Bronchial smooth muscle cell (primary cell): Measurements from ENCODE around the gene ABHD16A. TPM values are rescaled to one million over a fixed set of nuclear protein-coding genes. Genes with fewer than 3 reads are reported as not detected.

ENCODE experiments used
- total RNA-seq: library from RNA; depleted of rRNA; stranded (reverse); fragments of >200 nt; gene quantifications from 2 replicates; pipeline ENCODE4 v1.2.1, GENCODE V29; 2014

ABHD16A gene
- total RNA-seq, 1 donor from 2014 or later: 54.5 TPM

GRCh38 chr6:31655349-31656237, 47.5 kb downstream of the ABHD16A start, which contains the start of gene APOM:
APOM (plus strand) TSS chr6:31655894; CDS start chr6:31655967, 73 bp downstream.

Other genes starting within 250 kb of the ABHD16A start
- gene MICB, start 205.2 kb downstream of the ABHD16A start, total RNA-seq: 3.1 and 6.1 TPM in 2 replicates
- not detected in 2 replicates for gene MCCD1, start 174.4 kb downstream of the ABHD16A start, total RNA-seq
- gene DDX39B, start 161.3 kb downstream of the ABHD16A start, total RNA-seq: 324 and 339 TPM in 2 replicates
- 8.9 and 10.4 TPM in 2 replicates for gene ATP6V1G2, start 156.7 kb downstream of the ABHD16A start, total RNA-seq
- 32.9 and 39.4 TPM in 2 replicates for gene NFKBIL1, start 155.7 kb downstream of the ABHD16A start, total RNA-seq
- not detected in 2 replicates for gene LTA, start 131.0 kb downstream of the ABHD16A start, total RNA-seq
- gene TNF, start 127.8 kb downstream of the ABHD16A start, total RNA-seq: not detected in 2 replicates
- not detected in 2 replicates for gene LTB, start 120.9 kb downstream of the ABHD16A start, total RNA-seq
- gene LST1, start 117.0 kb downstream of the ABHD16A start, total RNA-seq: 0.09 and 0.32 TPM in 2 replicates
- not detected in 2 replicates for gene NCR3, start 110.3 kb downstream of the ABHD16A start, total RNA-seq
- gene AIF1, start 88.1 kb downstream of the ABHD16A start, total RNA-seq: not detected in 2 replicates
- 18.4 and 18.6 TPM in 2 replicates for gene PRRC2A, start 82.6 kb downstream of the ABHD16A start, total RNA-seq
- gene BAG6, start 50.7 kb downstream of the ABHD16A start, total RNA-seq: 81.1 and 90.6 TPM in 2 replicates
- gene APOM, start 47.4 kb downstream of the ABHD16A start, total RNA-seq: 1.6 and 1.8 TPM in 2 replicates
- 16.9 and 19.9 TPM in 2 replicates for gene C6orf47, start 42.5 kb downstream of the ABHD16A start, total RNA-seq
- gene GPANK1, start 38.3 kb downstream of the ABHD16A start, total RNA-seq: 12.2 and 14.3 TPM in 2 replicates
- 70.2 and 83.9 TPM in 2 replicates for gene CSNK2B, start 37.2 kb downstream of the ABHD16A start, total RNA-seq
- 2.2 and 4.0 TPM in 2 replicates for gene LY6G5B, start 33.3 kb downstream of the ABHD16A start, total RNA-seq
- 0.09 and 0.63 TPM in 2 replicates for gene LY6G5C, start 22.3 kb downstream of the ABHD16A start, total RNA-seq
- gene LY6G6F, start 3.5 kb upstream of the ABHD16A start, total RNA-seq: not detected in 2 replicates
- gene LY6G6D, start 12.0 kb upstream of the ABHD16A start, total RNA-seq: 0.47 TPM in 1 of 2 replicates, not detected in the other
- gene LY6G6C, start 18.4 kb upstream of the ABHD16A start, total RNA-seq: not detected in 2 replicates
- gene MPIG6B, start 20.0 kb upstream of the ABHD16A start, total RNA-seq: not detected in 2 replicates
- gene DDAH2, start 26.0 kb upstream of the ABHD16A start, total RNA-seq: 152 and 207 TPM in 2 replicates
- 521 and 664 TPM in 2 replicates for gene CLIC1, start 33.2 kb upstream of the ABHD16A start, total RNA-seq
- gene MSH5, start 36.7 kb upstream of the ABHD16A start, total RNA-seq: 2.7 and 3.6 TPM in 2 replicates
- gene SAPCD1, start 59.3 kb upstream of the ABHD16A start, total RNA-seq: 0.26 and 1.3 TPM in 2 replicates
- gene VWA7, start 74.0 kb upstream of the ABHD16A start, total RNA-seq: 0.79 and 0.86 TPM in 2 replicates
- 28.1 and 36.1 TPM in 2 replicates for gene VARS1, start 92.4 kb upstream of the ABHD16A start, total RNA-seq
- 17.8 and 19.1 TPM in 2 replicates for gene LSM2, start 103.6 kb upstream of the ABHD16A start, total RNA-seq
- 1.7 and 2.3 TPM in 2 replicates for gene HSPA1L, start 112.0 kb upstream of the ABHD16A start, total RNA-seq
- 92.2 and 182 TPM in 2 replicates for gene HSPA1A, start 112.2 kb upstream of the ABHD16A start, total RNA-seq
- gene HSPA1B, start 124.4 kb upstream of the ABHD16A start, total RNA-seq: 149 and 280 TPM in 2 replicates
- 73.7 and 87.3 TPM in 2 replicates for gene NEU1, start 159.5 kb upstream of the ABHD16A start, total RNA-seq
- 0.52 TPM in 1 of 2 replicates, not detected in the other for gene SLC44A4, start 175.7 kb upstream of the ABHD16A start, total RNA-seq
- 76.3 and 106 TPM in 2 replicates for gene EHMT2, start 194.4 kb upstream of the ABHD16A start, total RNA-seq
- 9.6 and 14.6 TPM in 2 replicates for gene ZBTB12, start 198.8 kb upstream of the ABHD16A start, total RNA-seq
- 0.86 and 2.0 TPM in 2 replicates for gene C2, start 224.4 kb upstream of the ABHD16A start, total RNA-seq
- 33.7 and 56.8 TPM in 2 replicates for gene CFB, start 242.8 kb upstream of the ABHD16A start, total RNA-seq